Activated naive CD4-positive, alpha-beta T cell treated with anti-CD3 and anti-CD28 coated beads for 36 hours (primary cell): ENCODE data around the gene NGEF. TPM values are rescaled to one million over a fixed set of nuclear protein-coding genes. Genes with fewer than 3 reads are reported as not detected.

Source experiments
- CTCF ChIA-PET: fragments of 350-600 bp; sonication (Branson Sonifier 250); formaldehyde crosslinking; loops from one replicate; lab custom pipeline; 2021; ENCODE audit warnings: antibody characterized with exemption; lab: Charles Lee
- DNase-seq: peaks from one replicate; pipeline ENCODE4 v3.0.0-alpha.2; 2020
- H3K27ac Mint-ChIP-seq: one replicate; pipeline ENCODE4 v1.8.0; 2021; ENCODE audit warnings: mild to moderate bottlenecking, mixed read lengths
- H3K27me3 Mint-ChIP-seq: one replicate; pipeline ENCODE4 v1.8.0; 2021; ENCODE audit warnings: low read depth, mixed read lengths
- H3K36me3 Mint-ChIP-seq: one replicate; pipeline ENCODE4 v1.8.0; 2021; ENCODE audit warnings: low read depth, mixed read lengths
- H3K4me1 Mint-ChIP-seq: one replicate; pipeline ENCODE4 v1.8.0; 2021; ENCODE audit warnings: low read depth, mixed read lengths
- H3K4me3 Mint-ChIP-seq: one replicate; pipeline ENCODE4 v1.8.0; 2021; ENCODE audit warnings: mild to moderate bottlenecking, moderate library complexity, mixed read lengths
- H3K9me3 Mint-ChIP-seq: one replicate; pipeline ENCODE4 v1.8.0; 2021; ENCODE audit warnings: mixed read lengths
- intact Hi-C: fragments of 100-400 bp; cut with micrococcal nuclease; formaldehyde crosslinking; loops from one replicate; pipeline ENCODE4 v1.15.1; 2023
- total RNA-seq, 2 experiments: library from RNA; stranded (reverse); gene quantifications; one replicate each; pipeline ENCODE4 v1.2.3, GENCODE V29; 2021

Gene NGEF
- total RNA-seq, 2 experiments from 2014 or later: 0.12 TPM; not detected in 1

DNA sequence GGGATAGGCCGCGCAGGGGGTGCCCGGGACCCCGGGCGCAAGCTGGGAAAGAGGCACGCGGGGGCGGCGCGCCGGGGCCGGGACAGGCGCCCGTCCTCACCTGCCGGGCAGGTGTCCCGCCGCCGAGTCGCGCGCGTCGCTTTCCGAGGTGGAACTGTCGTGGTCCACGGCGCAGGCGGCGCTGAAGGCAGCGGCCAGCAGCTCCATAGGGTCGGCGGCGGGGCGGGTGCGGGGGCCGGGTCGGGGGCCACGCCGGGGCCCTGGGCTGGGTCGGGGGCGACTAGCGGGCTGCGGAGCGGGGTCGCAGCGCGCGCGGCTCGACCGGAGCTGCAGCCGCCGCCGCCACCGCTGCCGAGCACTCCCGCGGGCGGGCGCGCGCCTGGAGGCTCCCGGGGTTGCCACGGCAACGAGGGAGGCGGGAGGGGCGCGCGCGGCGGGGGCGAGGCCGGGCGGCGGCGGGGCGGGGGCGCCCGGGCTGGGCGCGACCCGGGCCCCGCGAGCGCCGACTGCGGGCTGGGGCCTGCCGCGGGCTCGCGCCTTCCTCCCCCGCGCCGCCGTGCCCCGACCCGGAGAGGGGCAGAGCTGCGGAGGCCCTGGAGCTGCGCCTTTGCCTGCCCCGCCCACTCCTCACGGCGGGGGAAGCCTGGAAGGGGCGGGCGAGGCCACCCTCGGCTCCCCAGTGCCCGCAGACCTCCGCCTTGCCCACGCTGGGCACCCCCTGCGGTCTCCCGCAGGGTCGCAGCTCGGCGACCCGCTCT lies 85.1 kb downstream of the NGEF start:
- CTCF ChIA-PET: interaction anchor here (0.6 kb wide), 1 partner anchor 173 kb away, joined by 4 read pairs; no protein-coding TSS in a partner anchor
- intact Hi-C loops: no loop called here
- Mint-ChIP-seq H3K36me3 (peaks cover 2% of the 10 kb centered on the region), H3K4me1 (peaks cover 17% of the 10 kb centered on the region), H3K9me3 (no peaks in the 10 kb centered on the region), H3K27ac (no peak overlapping the region), H3K4me3 (no peak overlapping the region), H3K27me3 (peaks cover 54% of the 10 kb centered on the region)
- DNase-seq: no peak

DNA sequence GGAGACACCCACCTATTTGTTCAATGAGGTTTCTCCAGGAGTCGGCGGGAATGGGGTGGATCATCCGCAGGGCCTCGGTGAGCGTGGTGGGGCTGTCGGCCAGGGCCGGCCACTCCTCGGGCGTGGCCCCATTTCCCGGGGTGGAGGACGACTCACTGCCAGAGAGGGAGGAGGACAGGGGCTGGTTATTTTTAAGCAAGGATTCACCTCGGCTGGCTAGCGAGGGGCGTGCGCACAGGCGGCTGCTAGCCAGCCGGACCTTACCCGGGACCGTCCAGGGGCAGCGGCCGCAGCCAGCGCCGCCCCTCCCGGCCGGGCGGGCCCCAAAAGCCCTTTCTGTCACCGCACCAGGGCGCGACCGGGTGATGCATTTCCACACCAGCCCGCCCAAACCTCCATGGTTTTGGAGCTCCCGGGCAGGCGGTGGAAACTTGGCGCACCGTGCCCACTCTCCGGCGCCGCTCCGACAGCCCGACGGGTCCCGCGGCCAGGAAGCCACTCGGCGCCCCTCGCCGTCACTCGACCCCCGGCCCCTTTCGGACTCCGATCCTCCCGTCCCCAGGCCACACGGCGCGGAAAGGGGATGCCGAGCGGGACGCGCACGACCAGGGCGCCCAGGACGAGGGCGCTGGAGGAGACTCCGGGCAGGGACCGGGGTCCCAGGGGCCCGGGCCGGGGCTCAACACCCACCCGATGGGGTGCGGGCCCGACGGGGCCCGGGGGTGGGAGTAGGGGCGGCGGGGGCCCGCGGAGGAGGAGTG lies 85.8 kb downstream of the NGEF start:
- peak overlapping the region; percentile 55 for H3K4me3 Mint-ChIP-seq
- H3K27me3 Mint-ChIP-seq: peaks cover 51% of the 10 kb centered on the region
- intact Hi-C loops: no loop called here
- DNase-seq: peak; percentile 27
- peaks cover 2% of the 10 kb centered on the region for H3K36me3 Mint-ChIP-seq
- H3K9me3 Mint-ChIP-seq: no peaks in the 10 kb centered on the region
- peaks cover 17% of the 10 kb centered on the region for H3K4me1 Mint-ChIP-seq
- CTCF ChIA-PET: no interaction called here
- H3K27ac Mint-ChIP-seq: no peak overlapping the region

DNA sequence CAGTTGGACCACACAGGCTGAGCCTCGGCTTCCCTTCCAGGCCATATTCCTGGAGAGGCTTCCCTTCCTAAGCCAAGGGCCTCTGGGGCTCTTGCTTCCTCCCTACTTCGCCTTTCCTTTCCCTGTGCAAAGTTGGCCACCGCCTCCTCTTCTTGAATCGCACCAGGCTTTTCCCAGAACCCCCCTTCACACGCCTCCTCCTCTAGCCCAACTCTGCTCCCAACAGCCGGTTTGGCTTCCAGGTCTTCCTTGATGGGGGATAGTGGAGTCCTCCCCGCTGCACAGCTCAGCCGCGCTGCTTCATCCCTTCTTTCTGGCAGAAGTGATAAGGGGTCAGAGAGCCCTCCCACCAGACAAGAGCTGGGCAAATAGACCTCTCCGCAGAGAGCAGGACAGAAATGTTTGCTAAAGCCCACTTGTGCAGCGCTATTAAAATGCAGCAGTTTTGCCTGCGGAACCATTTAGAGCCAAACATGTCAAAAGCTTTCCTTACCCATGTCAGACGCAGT lies 86.6 kb downstream of the NGEF start:
- Mint-ChIP-seq H3K27ac (no peak overlapping the region), H3K36me3 (peaks cover 2% of the 10 kb centered on the region), H3K27me3 (peaks cover 48% of the 10 kb centered on the region), H3K4me3 (peak overlapping the region; percentile 55), H3K9me3 (no peaks in the 10 kb centered on the region), H3K4me1 (peaks cover 17% of the 10 kb centered on the region)
- CTCF ChIA-PET: no interaction called here
- intact Hi-C loops: no loop called here
- DNase-seq: no peak

DNA sequence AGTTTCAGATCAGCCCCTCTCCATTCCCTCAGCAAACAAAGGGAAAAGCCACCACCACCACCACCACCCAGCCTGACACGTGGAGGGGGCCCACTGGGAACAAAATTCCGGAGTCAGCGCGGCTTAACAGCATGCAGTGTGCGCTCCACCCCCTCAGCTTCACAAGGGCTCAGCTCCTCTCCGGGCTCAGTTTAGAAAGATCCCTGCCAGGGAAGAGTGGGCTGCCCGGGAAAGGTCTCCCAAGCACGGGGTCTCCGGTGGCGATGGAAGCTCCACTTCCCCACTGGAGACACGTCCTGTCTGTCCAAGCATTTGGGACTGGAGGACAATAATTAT lies 87.3 kb downstream of the NGEF start:
- H3K9me3 Mint-ChIP-seq: no peaks in the 10 kb centered on the region
- H3K4me3 Mint-ChIP-seq: no peak overlapping the region
- no peak overlapping the region for H3K27ac Mint-ChIP-seq
- H3K4me1 Mint-ChIP-seq: peaks cover 17% of the 10 kb centered on the region
- intact Hi-C loops: no loop called here
- CTCF ChIA-PET: no interaction called here
- peaks cover 2% of the 10 kb centered on the region for H3K36me3 Mint-ChIP-seq
- H3K27me3 Mint-ChIP-seq: peaks cover 44% of the 10 kb centered on the region
- DNase-seq: no peak

DNA sequence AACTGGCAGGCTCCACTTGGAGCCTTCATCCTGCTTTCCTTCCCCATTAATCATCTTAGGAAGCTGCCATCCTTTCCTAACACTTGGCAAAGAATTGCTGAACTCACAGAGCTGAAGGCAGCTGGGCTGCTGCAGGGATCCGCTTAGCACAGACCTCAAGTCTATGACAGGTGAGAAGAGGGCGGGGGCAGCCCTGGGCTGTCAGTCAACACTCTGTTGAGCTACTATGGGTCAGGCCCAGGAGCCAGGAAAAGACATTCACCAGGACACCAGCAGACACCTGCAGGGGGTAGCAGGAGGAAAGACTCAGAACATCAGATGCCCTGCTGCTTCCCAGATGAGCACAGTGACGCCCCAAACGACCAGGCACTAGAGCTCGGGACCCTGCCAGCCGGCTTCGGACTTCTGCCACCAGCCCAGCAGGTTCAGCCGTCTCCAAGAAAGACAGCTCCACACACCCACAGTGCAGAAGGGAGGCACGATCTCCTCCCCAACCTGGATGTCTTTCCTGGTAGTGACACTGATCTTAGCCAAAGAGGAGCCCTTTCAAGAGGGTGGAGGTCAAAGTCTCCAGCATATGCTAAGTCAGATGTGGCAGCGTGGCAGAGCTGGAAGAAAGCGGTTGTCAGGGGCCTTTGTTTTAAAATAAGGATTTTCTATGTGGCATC lies 87.8 kb downstream of the NGEF start:
- H3K27ac Mint-ChIP-seq: no peak overlapping the region
- peaks cover 17% of the 10 kb centered on the region for H3K4me1 Mint-ChIP-seq
- DNase-seq: no peak
- H3K4me3 Mint-ChIP-seq: no peak overlapping the region
- CTCF ChIA-PET: no interaction called here
- H3K9me3 Mint-ChIP-seq: no peaks in the 10 kb centered on the region
- H3K36me3 Mint-ChIP-seq: peaks cover 2% of the 10 kb centered on the region
- intact Hi-C loops: no loop called here
- peaks cover 43% of the 10 kb centered on the region for H3K27me3 Mint-ChIP-seq

DNA sequence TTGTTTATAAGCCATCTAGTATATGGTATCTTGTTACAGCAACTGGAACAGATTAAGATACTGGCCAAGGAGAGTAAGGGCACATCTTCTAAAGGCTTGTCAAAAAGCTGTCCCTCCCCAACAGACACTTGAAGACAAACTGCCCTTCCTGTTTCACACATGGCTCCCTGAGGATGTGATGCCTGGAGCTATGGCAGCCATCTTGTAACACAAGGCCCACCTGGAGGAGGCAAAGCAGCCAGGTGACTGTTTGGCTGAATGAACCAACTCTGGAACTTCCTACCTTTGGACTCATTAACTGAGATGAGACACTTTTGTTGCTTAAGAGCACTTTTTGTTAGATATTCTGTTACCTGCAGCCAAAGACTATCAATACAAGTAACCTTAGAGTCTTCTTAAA lies 88.6 kb downstream of the NGEF start:
- H3K27me3 Mint-ChIP-seq: peaks cover 42% of the 10 kb centered on the region
- peaks cover 2% of the 10 kb centered on the region for H3K36me3 Mint-ChIP-seq
- no peak overlapping the region for H3K4me3 Mint-ChIP-seq
- peaks cover 12% of the 10 kb centered on the region for H3K4me1 Mint-ChIP-seq
- intact Hi-C loops: no loop called here
- H3K9me3 Mint-ChIP-seq: no peaks in the 10 kb centered on the region
- DNase-seq: no peak
- CTCF ChIA-PET: no interaction called here
- no peak overlapping the region for H3K27ac Mint-ChIP-seq

DNA sequence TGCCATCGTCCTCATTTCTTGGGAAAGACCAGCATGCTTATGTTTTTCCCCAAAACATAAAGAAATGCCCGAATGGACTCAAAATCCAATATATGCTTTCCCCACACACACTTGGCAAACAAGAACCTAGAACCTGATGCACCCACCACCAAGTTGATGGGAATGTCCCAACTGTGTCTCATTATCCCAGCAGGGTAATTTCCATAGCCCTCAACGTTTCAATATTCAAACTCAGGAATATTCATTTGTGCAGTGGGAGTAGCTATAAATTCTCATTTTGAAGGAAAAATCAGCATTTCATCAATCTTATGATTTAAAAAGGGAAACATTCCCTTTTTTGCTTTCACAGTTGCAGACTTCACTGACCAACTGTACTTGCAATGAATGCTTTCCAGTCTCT lies 92.3 kb downstream of the NGEF start:
- DNase-seq: no peak
- Mint-ChIP-seq H3K4me1 (no peaks in the 10 kb centered on the region), H3K9me3 (no peaks in the 10 kb centered on the region), H3K36me3 (no peaks in the 10 kb centered on the region), H3K27ac (no peak overlapping the region), H3K27me3 (peaks cover 33% of the 10 kb centered on the region), H3K4me3 (no peak overlapping the region)
- intact Hi-C loops: no loop called here
- CTCF ChIA-PET: no interaction called here

DNA sequence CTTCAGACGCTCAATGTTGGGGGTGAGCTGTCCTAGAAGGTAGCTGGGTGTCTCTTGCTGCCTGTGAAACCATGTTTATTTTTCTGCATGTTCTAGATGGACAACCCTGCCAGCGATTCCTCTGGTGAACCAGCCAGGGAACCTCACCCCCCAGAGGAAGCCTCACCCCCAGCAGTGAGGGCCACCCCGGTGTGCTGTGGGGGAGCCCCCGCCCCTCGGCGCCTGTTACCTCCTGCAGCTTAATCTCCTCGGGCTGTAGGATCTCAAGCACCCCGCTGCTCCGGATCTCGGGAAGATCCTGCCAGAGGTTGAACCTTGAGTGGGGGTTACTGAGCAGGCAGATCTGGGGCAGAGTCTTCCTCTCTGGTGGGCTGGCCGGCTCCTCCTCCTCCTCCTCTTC lies 93.0 kb downstream of the NGEF start:
- Mint-ChIP-seq H3K4me1 (no peaks in the 10 kb centered on the region), H3K27me3 (peaks cover 31% of the 10 kb centered on the region), H3K4me3 (no peak overlapping the region), H3K9me3 (no peaks in the 10 kb centered on the region), H3K36me3 (no peaks in the 10 kb centered on the region), H3K27ac (no peak overlapping the region)
- intact Hi-C loops: no loop called here
- DNase-seq: no peak
- CTCF ChIA-PET: no interaction called here

DNA sequence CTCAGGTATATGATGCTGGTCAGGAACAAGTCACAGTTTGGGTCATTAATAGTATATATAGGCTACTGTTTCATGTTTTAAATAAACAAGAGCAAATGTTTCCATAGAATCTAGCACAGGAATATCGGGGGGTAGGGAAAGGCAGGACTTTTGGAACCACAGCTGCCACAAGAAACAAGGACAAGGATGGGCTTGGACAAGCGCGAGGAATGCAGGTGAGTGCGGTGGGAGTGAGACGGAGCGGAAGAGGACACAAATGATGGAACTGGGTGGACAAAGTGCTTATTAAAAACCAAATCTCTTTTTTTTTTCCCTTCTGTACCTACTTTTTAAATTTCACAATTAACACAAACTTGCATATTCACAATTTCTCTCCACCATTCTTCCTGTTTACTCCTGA lies 93.9 kb downstream of the NGEF start:
- Mint-ChIP-seq H3K27me3 (peaks cover 25% of the 10 kb centered on the region), H3K4me3 (no peak overlapping the region), H3K9me3 (no peaks in the 10 kb centered on the region), H3K4me1 (no peaks in the 10 kb centered on the region), H3K27ac (no peak overlapping the region), H3K36me3 (no peaks in the 10 kb centered on the region)
- CTCF ChIA-PET: no interaction called here
- DNase-seq: no peak
- intact Hi-C loops: no loop called here

DNA sequence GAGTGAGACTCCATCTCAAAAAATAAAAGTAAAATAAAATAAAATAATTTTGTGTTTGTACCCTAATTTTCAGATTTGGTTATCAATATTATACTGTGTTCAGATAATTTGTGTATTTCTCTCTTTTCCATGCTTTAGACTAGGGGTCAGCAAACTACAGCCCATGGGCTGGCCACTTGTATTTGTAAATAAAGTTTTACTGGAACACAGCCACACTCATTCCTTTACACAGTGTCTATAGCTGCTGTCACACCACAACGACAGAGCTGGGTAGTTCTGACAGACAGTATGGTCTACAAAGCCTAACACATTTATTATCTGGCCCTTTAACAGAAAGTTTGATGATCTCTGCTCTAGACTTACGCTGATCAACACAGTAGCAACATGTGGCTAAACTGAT lies 99.2 kb downstream of the NGEF start:
- Mint-ChIP-seq H3K4me3 (no peak overlapping the region), H3K36me3 (peaks cover 1% of the 10 kb centered on the region), H3K9me3 (peaks cover 15% of the 10 kb centered on the region), H3K27ac (no peak overlapping the region), H3K27me3 (peaks cover 22% of the 10 kb centered on the region), H3K4me1 (no peaks in the 10 kb centered on the region)
- CTCF ChIA-PET: no interaction called here
- no peak for DNase-seq
- intact Hi-C loops: no loop called here

DNA sequence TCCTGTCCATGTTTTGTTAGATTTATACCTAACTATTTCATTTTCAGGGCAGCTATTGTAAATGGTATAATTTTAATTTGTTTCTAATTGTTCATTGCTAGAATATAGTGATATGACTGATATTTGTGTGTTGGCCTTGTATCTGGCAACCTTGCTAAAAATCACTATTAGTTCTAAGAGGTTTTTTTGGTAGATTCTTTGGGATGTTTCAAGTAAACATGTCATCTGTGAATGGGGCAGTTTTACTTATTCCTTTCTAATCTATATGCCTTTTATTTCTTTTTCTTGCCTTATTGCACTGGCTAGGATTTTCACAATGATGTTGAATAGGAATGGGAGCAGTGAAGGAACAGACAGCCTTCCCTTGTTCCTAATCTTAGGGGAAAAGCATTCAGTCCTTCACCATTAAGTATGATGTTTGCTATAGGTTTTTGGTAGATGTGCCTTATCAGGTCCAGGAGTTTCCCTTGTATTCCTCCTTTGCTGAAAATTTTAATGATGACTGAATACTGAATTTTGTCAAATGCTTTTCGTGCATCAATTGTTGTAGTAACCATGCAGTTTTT lies 101.3 kb downstream of the NGEF start:
- Mint-ChIP-seq H3K27me3 (peaks cover 22% of the 10 kb centered on the region), H3K36me3 (peaks cover 1% of the 10 kb centered on the region), H3K4me1 (no peaks in the 10 kb centered on the region), H3K9me3 (peaks cover 15% of the 10 kb centered on the region), H3K4me3 (no peak overlapping the region), H3K27ac (no peak overlapping the region)
- intact Hi-C loops: no loop called here
- CTCF ChIA-PET: no interaction called here
- DNase-seq: no peak

DNA sequence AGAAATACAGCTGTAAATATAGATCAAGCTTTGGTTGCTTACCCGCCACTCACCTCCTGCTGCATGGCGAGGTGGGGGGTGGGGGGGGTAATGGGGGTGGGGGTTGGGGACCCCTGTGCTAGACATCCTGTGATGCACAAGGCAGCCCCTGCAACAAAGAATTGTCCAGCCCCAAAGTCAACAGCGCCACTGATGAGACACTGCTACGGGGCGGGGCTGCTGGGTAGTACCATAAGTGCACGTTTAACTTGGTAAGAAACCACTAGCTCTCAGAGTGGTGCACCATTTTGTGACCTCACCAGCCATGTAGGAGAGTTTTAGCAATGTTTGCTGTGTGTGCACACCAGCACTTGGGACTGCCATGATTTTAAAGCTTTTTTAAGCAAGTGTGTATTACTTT lies 102.7 kb downstream of the NGEF start:
- no peak for DNase-seq
- CTCF ChIA-PET: no interaction called here
- H3K4me1 Mint-ChIP-seq: no peaks in the 10 kb centered on the region
- H3K4me3 Mint-ChIP-seq: no peak overlapping the region
- H3K9me3 Mint-ChIP-seq: peaks cover 15% of the 10 kb centered on the region
- no peak overlapping the region for H3K27ac Mint-ChIP-seq
- H3K36me3 Mint-ChIP-seq: peaks cover 1% of the 10 kb centered on the region
- H3K27me3 Mint-ChIP-seq: peaks cover 17% of the 10 kb centered on the region
- intact Hi-C loops: no loop called here
